Endodermal cell (in vitro differentiated cells): ENCODE measurements around the gene TMEM245. TPM values are rescaled to one million over a fixed set of nuclear protein-coding genes. Genes with fewer than 3 reads are reported as not detected.
"Not testable (repeated sequence)": the region's sequence is repeated elsewhere in the genome, so short reads cannot be mapped to it uniquely, and the experiment has no call there.

Experiments
- DNase-seq: peaks from one replicate; pipeline ENCODE4 v3.0.0-alpha.2; 2017
- H3K27ac ChIP-seq: 2 replicates; pipeline ENCODE4 v1.5.1; 2013; ENCODE audit warnings: mild to moderate bottlenecking, low read depth, low read length, moderate library complexity
- H3K27me3 ChIP-seq: 2 replicates; pipeline ENCODE4 v1.6.1; 2013; ENCODE audit warnings: mild to moderate bottlenecking, low read length, moderate library complexity; ENCODE audit not compliant: insufficient read depth, control insufficient read depth, poor library complexity, severe bottlenecking
- H3K36me3 ChIP-seq: 2 replicates; pipeline ENCODE4 v1.7.0; 2013; ENCODE audit warnings: mild to moderate bottlenecking, low read length, moderate library complexity; ENCODE audit not compliant: control insufficient read depth, insufficient read depth
- H3K4me1 ChIP-seq: one replicate; pipeline ENCODE4 v1.7.0; 2013; ENCODE audit warnings: low read length; ENCODE audit not compliant: control insufficient read depth, insufficient read depth
- H3K4me3 ChIP-seq: 2 replicates; pipeline ENCODE4 v1.5.1; 2013; ENCODE audit warnings: mild to moderate bottlenecking, low read length, moderate library complexity
- H3K9ac ChIP-seq: 2 replicates; pipeline ENCODE4 v1.6.1; 2013; ENCODE audit warnings: mild to moderate bottlenecking, low read length, moderate library complexity; ENCODE audit not compliant: poor library complexity, severe bottlenecking; ENCODE audit errors: extremely low read depth
- H3K9me3 ChIP-seq: 2 replicates; pipeline ENCODE4 v1.6.1; 2013; ENCODE audit warnings: mild to moderate bottlenecking, low read length, moderate library complexity; ENCODE audit not compliant: control insufficient read depth
- H3K27ac Mint-ChIP-seq: 2 replicates; pipeline ENCODE4 v1.8.0; 2020; ENCODE audit warnings: mixed read lengths
- H3K27me3 Mint-ChIP-seq: 2 replicates; pipeline ENCODE4 v1.8.0; 2021; ENCODE audit warnings: mild to moderate bottlenecking, mixed read lengths; ENCODE audit not compliant: insufficient read depth
- H3K36me3 Mint-ChIP-seq: 2 replicates; pipeline ENCODE4 v1.8.0; 2020; ENCODE audit warnings: low read depth, mixed read lengths
- H3K4me1 Mint-ChIP-seq: 2 replicates; pipeline ENCODE4 v1.8.0; 2020; ENCODE audit warnings: mixed read lengths
- H3K4me3 Mint-ChIP-seq: 2 replicates; pipeline ENCODE4 v1.8.0; 2020; ENCODE audit warnings: mild to moderate bottlenecking, moderate library complexity, mixed read lengths
- H3K9me3 Mint-ChIP-seq: 2 replicates; pipeline ENCODE4 v1.8.0; 2020; ENCODE audit warnings: mild to moderate bottlenecking, mixed read lengths
- CTCF ChIP-seq: fragments of 200-600 bp; sonication (generic); conservative IDR thresholded peaks from 2 replicates; pipeline ENCODE4 v1.5.0; 2021; ENCODE audit warnings: antibody characterized with exemption, mild to moderate bottlenecking
- WGBS, 2 experiments: methylation state at CpG; one replicate each; pipeline versions ENCODE4 v1.1.5 to v1.1.7; 2013; ENCODE audit warnings: missing lambda C conversion rate in 2 of 2, mixed read lengths in 1 of 2; ENCODE audit not compliant: insufficient coverage in 1 of 2, insufficient read length in 1 of 2; 5-methylcytosine and 5-hydroxymethylcytosine counted together
- total RNA-seq, 2 donors: library from RNA; stranded (reverse); fragmentation: NEBNext Ultra II Directional in 1 of 2; extraction: Animal tissue kit (Norgen Biotek cat#: 25700) in 1 of 2; gene quantifications; 2 replicates in 1 of 2; 3 replicates in 1 of 2; pipeline ENCODE4 v1.2.1, GENCODE V29; 2021

Gene TMEM245
- total RNA-seq, 2 donors from 2014 or later = 42.8 to 55.0 TPM

GRCh38 chr9:109133533-109133932, 13.8 kb upstream of the TMEM245 start:
- H3K9me3 ChIP-seq = no peaks in the 10 kb centered on the region
- no peak overlapping the region for H3K27ac Mint-ChIP-seq
- H3K27ac ChIP-seq = no peak overlapping the region
- no peak overlapping the region for H3K4me3 ChIP-seq
- DNase-seq = no peak
- no peak overlapping the region for H3K4me3 Mint-ChIP-seq
- TF ChIP-seq CTCF = no peak
- no peak overlapping the region for H3K9ac ChIP-seq
- no peaks in the 10 kb centered on the region for H3K9me3 Mint-ChIP-seq
- no peaks in the 10 kb centered on the region for H3K36me3 Mint-ChIP-seq
- WGBS, 2 experiments = 90% methylated on average over 1 of the region's 2 CpGs; no CpG with 5 or more reads in 1 of the 2 experiments
- no peaks in the 10 kb centered on the region for H3K27me3 ChIP-seq
- H3K36me3 ChIP-seq = no peaks in the 10 kb centered on the region
- H3K27me3 Mint-ChIP-seq = peaks cover 2% of the 10 kb centered on the region
- H3K4me1 ChIP-seq = no peaks in the 10 kb centered on the region
- peaks cover 3% of the 10 kb centered on the region for H3K4me1 Mint-ChIP-seq

- no peak overlapping the region for H3K27ac Mint-ChIP-seq
- H3K9me3 ChIP-seq = no peaks in the 10 kb centered on the region
- no peaks in the 10 kb centered on the region for H3K9me3 Mint-ChIP-seq
- H3K4me3 Mint-ChIP-seq = no peak overlapping the region
- H3K27me3 Mint-ChIP-seq = peaks cover 2% of the 10 kb centered on the region
- H3K36me3 Mint-ChIP-seq = no peaks in the 10 kb centered on the region
- no peak overlapping the region for H3K9ac ChIP-seq
- H3K4me1 Mint-ChIP-seq = peaks cover 3% of the 10 kb centered on the region
- no peaks in the 10 kb centered on the region for H3K4me1 ChIP-seq
- H3K27me3 ChIP-seq = no peaks in the 10 kb centered on the region
- H3K36me3 ChIP-seq = no peaks in the 10 kb centered on the region
- H3K27ac ChIP-seq = no peak overlapping the region
- peak; percentile 25 for TF ChIP-seq CTCF
- H3K4me3 ChIP-seq = no peak overlapping the region
- 93 to 100% methylated on average over 2 of the region's 2 CpGs for whole genome bisulfite sequencing, 2 experiments
- no peak for DNase-seq
Measured at GRCh38 chr9:109132567-109133021, 12.8 kb upstream of the TMEM245 start.

- Histone ChIP-seq H3K9ac (no peak overlapping the region), H3K9me3 (no peaks in the 10 kb centered on the region), H3K4me3 (no peak overlapping the region), H3K27me3 (peaks cover 8% of the 10 kb centered on the region), H3K4me1 (no peaks in the 10 kb centered on the region), H3K27ac (no peak overlapping the region), H3K36me3 (no peaks in the 10 kb centered on the region)
- Mint-ChIP-seq H3K9me3 (no peaks in the 10 kb centered on the region), H3K4me1 (peaks cover 6% of the 10 kb centered on the region), H3K27me3 (peaks cover 7% of the 10 kb centered on the region), H3K4me3 (no peak overlapping the region), H3K27ac (no peak overlapping the region), H3K36me3 (no peaks in the 10 kb centered on the region)
- 90 to 100% methylated on average over 2 to 5 of the region's 6 CpGs for WGBS, 2 experiments
- TF ChIP-seq CTCF = no peak
- no peak for DNase-seq
Measured at GRCh38 chr9:109129470-109130197, 9.9 kb upstream of the TMEM245 start.

GRCh38 chr9:109126671-109127070, 6.9 kb upstream of the TMEM245 start:
- 78 to 93% methylated on average over 3 to 4 of the region's 4 CpGs for WGBS, 2 experiments
- not testable (repeated sequence) for H3K27ac ChIP-seq, H3K4me3 Mint-ChIP-seq

More at GRCh38 chr9:109126671-109127070, 6.9 kb upstream of the TMEM245 start:
- H3K36me3 ChIP-seq, H3K9me3 Mint-ChIP-seq, H3K27me3 ChIP-seq, H3K4me1 ChIP-seq, H3K27ac Mint-ChIP-seq, H3K9ac ChIP-seq, H3K9me3 ChIP-seq, H3K36me3 Mint-ChIP-seq, H3K4me3 ChIP-seq: not testable (repeated sequence)
- DNase-seq = peak; percentile 25
- Mint-ChIP-seq H3K4me1 (peaks cover 13% of the 10 kb centered on the region), H3K27me3 (peaks cover 12% of the 10 kb centered on the region)
